H1 (cell line): ENCODE results near the gene PIGV. TPM values are rescaled to one million over a fixed set of nuclear protein-coding genes. Genes with fewer than 3 reads are reported as not detected.

ENCODE experiments used
- CTCF ChIA-PET: fragments of 300-600 bp; sonication (Branson Sonifier 250); formaldehyde crosslinking; loops from one replicate; lab custom pipeline; 2021; ENCODE audit not compliant: partially characterized antibody; lab: Charles Lee
- POLR2A ChIA-PET: fragments of 300-600 bp; sonication (Branson Sonifier 250); formaldehyde crosslinking; loops from one replicate; lab custom pipeline; 2021; ENCODE audit warnings: inconsistent platforms; ENCODE audit not compliant: partially characterized antibody; lab: Charles Lee
- DNase-seq, 2 experiments: peaks; one replicate each; pipeline versions ENCODE4 v3.0.0 to v3.0.0-alpha.2; 2010 to 2022; ENCODE audit warnings: low spot score in 2 of 2, low read depth in 1 of 2, mixed read lengths in 1 of 2
- FAIRE-seq: peaks from 2 replicates; lab custom pipeline; 2011; peaks lifted over from hg19 to GRCh38; lab: Jason Lieb, UNC
- H2AFZ ChIP-seq: 2 replicates; pipeline ENCODE4 v1.8.1; 2012; ENCODE audit warnings: low read length, inconsistent platforms
- H2AK5ac ChIP-seq: 2 replicates; pipeline ENCODE4 v1.6.1; 2013; ENCODE audit warnings: low read depth, low read length
- H2BK120ac ChIP-seq: replicated peaks from 2 replicates; pipeline ENCODE3; 2013; ENCODE audit warnings: low read depth, low read length, inconsistent platforms
- H2BK12ac ChIP-seq: 2 replicates; pipeline ENCODE4 v1.6.1; 2013; ENCODE audit warnings: low read depth, low read length
- H2BK15ac ChIP-seq: 2 replicates; pipeline ENCODE4 v1.6.1; 2013; ENCODE audit warnings: low read length
- H2BK20ac ChIP-seq: 2 replicates; pipeline ENCODE4 v1.6.1; 2013; ENCODE audit warnings: low read length
- H2BK5ac ChIP-seq: 2 replicates; pipeline ENCODE4 v1.6.1; 2013; ENCODE audit warnings: low read depth, low read length
- H3K14ac ChIP-seq: 2 replicates; pipeline ENCODE4 v1.6.1; 2013; ENCODE audit warnings: inconsistent platforms; ENCODE audit not compliant: insufficient read length
- H3K18ac ChIP-seq: 2 replicates; pipeline ENCODE4 v1.6.1; 2013; ENCODE audit warnings: low read length; ENCODE audit errors: extremely low read depth
- H3K23ac ChIP-seq: 2 replicates; pipeline ENCODE4 v1.6.1; 2013; ENCODE audit warnings: inconsistent platforms; ENCODE audit not compliant: insufficient read length
- H3K23me2 ChIP-seq: 2 replicates; pipeline ENCODE4 v1.6.1; 2013; ENCODE audit warnings: low read depth, low read length
- H3K27ac ChIP-seq: 2 replicates; pipeline ENCODE4 v1.6.1; 2011; ENCODE audit warnings: low read depth, low read length, inconsistent platforms
- H3K27me3 ChIP-seq, 4 experiments: replicated peaks in 1 of 4; 1 replicate in 1 of 4; 2 replicates in 3 of 4; pipeline versions ENCODE4 v1.6.1 to v1.8.1; 2011 to 2013; ENCODE audit warnings: low read length in 3 of 4, mild to moderate bottlenecking in 3 of 4, inconsistent platforms in 2 of 4, mixed read lengths in 2 of 4, moderate library complexity in 1 of 4; ENCODE audit not compliant: control insufficient read depth in 3 of 4, insufficient read depth in 3 of 4; ENCODE audit errors: extremely low read depth in 1 of 4
- H3K36me3 ChIP-seq, 4 experiments: 2 replicates each; pipeline versions ENCODE4 v1.6.1 to v1.8.1; 2011 to 2013; ENCODE audit warnings: mild to moderate bottlenecking in 4 of 4, low read length in 3 of 4, moderate library complexity in 2 of 4, control low read depth in 1 of 4, inconsistent platforms in 1 of 4; ENCODE audit not compliant: insufficient read depth in 4 of 4, control insufficient read depth in 2 of 4
- H3K4ac ChIP-seq: replicated peaks from 2 replicates; pipeline ENCODE3; 2013; ENCODE audit warnings: low read length, low read depth, mixed read lengths, inconsistent platforms; ENCODE audit not compliant: insufficient read length
- H3K4me1 ChIP-seq, 4 experiments: replicated peaks in 1 of 4; 1 replicate in 1 of 4; 2 replicates in 3 of 4; pipeline versions ENCODE4 v1.6.1 to v1.8.1; 2011 to 2013; ENCODE audit warnings: low read length in 3 of 4, inconsistent platforms in 2 of 4, mixed read lengths in 1 of 4; ENCODE audit not compliant: insufficient read depth in 4 of 4, control insufficient read depth in 3 of 4
- H3K4me2 ChIP-seq, 2 experiments: 2 replicates each; pipeline versions ENCODE4 v1.6.1 to v1.8.1; 2011 to 2013; ENCODE audit warnings: low read depth in 2 of 2, low read length in 2 of 2, control low read depth in 1 of 2, inconsistent platforms in 1 of 2, mild to moderate bottlenecking in 1 of 2; ENCODE audit not compliant: insufficient read depth in 1 of 2
- H3K4me3 ChIP-seq, 4 experiments: fragments of 200-600, 300-600 bp in 1 of 4; sonication (generic), shearing (Covaris generic), sonication (Bioruptor Twin) in 1 of 4; 2 replicates each; pipeline versions ENCODE4 v1.5.1 to v1.8.1; 2011 to 2016; ENCODE audit warnings: low read length in 4 of 4, low read depth in 3 of 4, control low read depth in 2 of 4, inconsistent platforms in 2 of 4, mild to moderate bottlenecking in 2 of 4, mixed read lengths in 1 of 4, moderate library complexity in 1 of 4; ENCODE audit not compliant: insufficient read depth in 2 of 4; ENCODE audit errors: extremely low read depth in 1 of 4
- H3K56ac ChIP-seq: replicated peaks from 2 replicates; pipeline ENCODE3; 2013; ENCODE audit warnings: low read depth, mild to moderate bottlenecking, mixed read lengths, low read length, inconsistent platforms; ENCODE audit not compliant: insufficient read length
- H3K79me1 ChIP-seq: 2 replicates; pipeline ENCODE4 v1.6.1; 2013; ENCODE audit warnings: low read depth, low read length, control low read depth
- H3K79me2 ChIP-seq, 2 experiments: 2 replicates each; pipeline versions ENCODE4 v1.6.1 to v1.8.1; 2012 to 2013; ENCODE audit warnings: low read length in 2 of 2, mild to moderate bottlenecking in 2 of 2, inconsistent platforms in 1 of 2; ENCODE audit not compliant: insufficient read depth in 2 of 2, control insufficient read depth in 1 of 2
- H3K9ac ChIP-seq, 4 experiments: replicated peaks in 1 of 4; 1 replicate in 1 of 4; 2 replicates in 3 of 4; pipeline versions ENCODE4 v1.6.1 to v1.8.1; 2011 to 2013; ENCODE audit warnings: low read depth in 3 of 4, low read length in 3 of 4, control low read depth in 2 of 4, mild to moderate bottlenecking in 2 of 4, moderate library complexity in 2 of 4, inconsistent platforms in 1 of 4; ENCODE audit errors: extremely low read depth in 1 of 4
- H3K9me3 ChIP-seq, 2 experiments: 2 replicates each; pipeline versions ENCODE4 v1.6.1 to v1.8.1; 2012 to 2013; ENCODE audit warnings: mild to moderate bottlenecking in 2 of 2, moderate library complexity in 2 of 2, control low read depth in 1 of 2, inconsistent platforms in 1 of 2, low read depth in 1 of 2, low read length in 1 of 2, mixed read lengths in 1 of 2; ENCODE audit not compliant: insufficient read depth in 2 of 2
- H4K20me1 ChIP-seq, 2 experiments: replicated peaks in 1 of 2; 2 replicates each; pipeline versions ENCODE3 to v1.8.1; 2011 to 2013; ENCODE audit warnings: inconsistent platforms in 2 of 2, low read length in 2 of 2, mild to moderate bottlenecking in 1 of 2; ENCODE audit not compliant: insufficient read depth in 2 of 2, control insufficient read depth in 1 of 2
- H4K5ac ChIP-seq: 2 replicates; pipeline ENCODE4 v1.6.1; 2013; ENCODE audit warnings: low read length, low read depth, mixed read lengths, inconsistent platforms; ENCODE audit not compliant: insufficient read length
- H4K8ac ChIP-seq: 2 replicates; pipeline ENCODE4 v1.8.0; 2013; ENCODE audit warnings: mild to moderate bottlenecking, moderate library complexity, low read length, inconsistent platforms; ENCODE audit not compliant: insufficient read depth; ENCODE audit errors: extremely low read depth
- H4K91ac ChIP-seq: replicated peaks from 2 replicates; pipeline ENCODE3; 2013; ENCODE audit warnings: low read length, mixed read lengths, inconsistent platforms; ENCODE audit not compliant: insufficient read length
- FOSL1 ChIP-seq: IDR thresholded peaks from 2 replicates; pipeline ENCODE4 v1.6.1; 2011; ENCODE audit warnings: mild to moderate bottlenecking, low read depth, low read length, moderate library complexity; ENCODE audit not compliant: insufficient read depth
- HDAC6 ChIP-seq: IDR thresholded peaks from one replicate; pipeline ENCODE4 v1.7.1; 2012; ENCODE audit warnings: low read depth, mild to moderate bottlenecking, inconsistent platforms, low read length, moderate library complexity
- KDM1A ChIP-seq: fragments of 200-600, 300-600 bp; sonication (generic); IDR thresholded peaks from 2 replicates; pipeline ENCODE4 v1.7.1; 2016; ENCODE audit warnings: mild to moderate bottlenecking, low read length, borderline replicate concordance
- RXRA ChIP-seq: IDR thresholded peaks from 2 replicates; pipeline ENCODE4 v1.6.1; 2011; ENCODE audit warnings: low read depth, mild to moderate bottlenecking, low read length, moderate library complexity; ENCODE audit not compliant: insufficient read depth
- TBP ChIP-seq: IDR thresholded peaks from 2 replicates; pipeline ENCODE4 v1.6.1; 2011; ENCODE audit warnings: low read depth, low read length, improper control_type of control experiment
- TEAD4 ChIP-seq: IDR thresholded peaks from 2 replicates; pipeline ENCODE4 v1.6.1; 2012; ENCODE audit warnings: low read depth, low read length, inconsistent platforms, mixed read lengths
- polyA plus RNA-seq, 7 experiments: library from polyadenylated mRNA; depleted of rRNA in 3 of 7; stranded (reverse) in 5 of 7; unstranded in 2 of 7; fragments of >200 nt in 5 of 7; fragments of 200-250 nt in 2 of 7; gene quantifications; 1 replicate in 5 of 7; 2 replicates in 1 of 7; 4 replicates in 1 of 7; pipeline versions ENCODE4 v1.2.1 to v1.2.3, GENCODE V29; 2011 to 2013; ENCODE audit warnings: missing spikeins in 2 of 7, mixed read lengths in 2 of 7
- total RNA-seq: library from RNA; stranded (reverse); fragmentation: NEBNext Ultra II Directional; extraction: Animal tissue kit (Norgen Biotek cat#: 25700); gene quantifications from 2 replicates; pipeline ENCODE4 v1.2.1, GENCODE V29; 2021

Gene PIGV
- total and polyA plus RNA-seq, 2 of the 8 experiments (the other 6 are each of a cell fraction or from before 2014, with no cell fraction given): 8.5 to 20.9 TPM

DNA sequence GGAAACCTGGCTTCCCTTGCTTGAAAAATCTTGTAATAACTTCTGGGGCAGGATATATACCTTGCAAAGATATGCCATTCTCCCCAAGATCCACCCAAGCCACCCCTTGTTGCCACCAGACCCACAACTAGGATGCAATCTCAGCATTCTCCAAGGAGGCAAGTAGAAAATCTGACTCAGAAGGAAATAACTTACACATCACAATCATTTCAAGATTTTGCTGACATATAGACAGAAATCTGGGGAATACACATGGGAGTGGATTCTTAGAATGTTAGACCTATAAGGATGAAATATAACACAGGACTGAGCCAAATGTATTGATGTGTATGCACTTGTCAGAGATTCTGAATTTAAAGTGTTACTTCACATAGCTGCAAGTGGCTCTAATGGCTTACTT lies 24.0 kb downstream of the PIGV start:
- Histone ChIP-seq H3K56ac (no peak overlapping the region), H4K8ac (no peak overlapping the region), H3K4me2 (no peak overlapping the region), H3K4me3 (no peak overlapping the region), H2BK15ac (no peak overlapping the region), H4K91ac (no peak overlapping the region), H3K27ac (no peak overlapping the region), H3K36me3 (no peaks in the 10 kb centered on the region), H2BK12ac (no peak overlapping the region), H3K4me1 (no peaks in the 10 kb centered on the region), H3K79me1 (no peaks in the 10 kb centered on the region), H2AK5ac (no peak overlapping the region), H4K20me1 (no peaks in the 10 kb centered on the region), H3K27me3 (no peaks in the 10 kb centered on the region), H3K9me3 (peaks cover 0 to 2% of the 10 kb centered on the region in 2 experiments; a peak in 1 of 4 replicates), H2AFZ (no peak overlapping the region), H3K9ac (no peak overlapping the region), H3K14ac (no peak overlapping the region), H3K79me2 (no peaks in the 10 kb centered on the region), H3K23ac (no peak overlapping the region), H4K5ac (no peak overlapping the region), H3K23me2 (no peaks in the 10 kb centered on the region), H2BK120ac (no peak overlapping the region), H3K4ac (no peak overlapping the region), H2BK5ac (no peak overlapping the region), H2BK20ac (no peak overlapping the region), H3K18ac (no peak overlapping the region)
- ChIA-PET CTCF (interaction anchor here (0.6 to 4.2 kb wide), 16 partner anchors 9 to 231 kb away, joined by 3 to 37 read pairs (median 6); partner anchors contain the start of genes NR0B2, PIGV and ZDHHC18), POLR2A (interaction anchor here (0.6 to 1.8 kb wide), 2 partner anchors 9 to 59 kb away, joined by 3 to 5 read pairs; no protein-coding TSS in a partner anchor)
- no peak for DNase-seq
- no peak for TF ChIP-seq TEAD4
- no peak for TF ChIP-seq HDAC6
- no peak for TF ChIP-seq RXRA
- no peak for TF ChIP-seq TBP
- no peak for TF ChIP-seq FOSL1
- no peak for TF ChIP-seq KDM1A
- no peak for FAIRE-seq
